BLaER1 treated with 17β-estradiol and CSF1 and Interleukin-3, amounts not matched to agents 10 nM and 100 nM (cell line): ENCODE data around the gene SCUBE3.

Source experiments
- H3K27ac ChIP-seq, 11 experiments: shearing (Covaris generic); formaldehyde crosslinking; 2 replicates each; pipeline ENCODE4 v1.8.1; 2022
- H3K27me3 ChIP-seq, 11 experiments: shearing (Covaris generic); formaldehyde crosslinking; 2 replicates each; pipeline ENCODE4 v1.8.1; 2022
- H3K36me3 ChIP-seq, 11 experiments: shearing (Covaris generic); formaldehyde crosslinking; 2 replicates each; pipeline ENCODE4 v1.8.1; 2022
- H3K4me1 ChIP-seq, 10 experiments: shearing (Covaris generic); formaldehyde crosslinking; 2 replicates each; pipeline ENCODE4 v1.8.1; 2022
- H3K4me2 ChIP-seq, 11 experiments: shearing (Covaris generic); formaldehyde crosslinking; 2 replicates each; pipeline ENCODE4 v1.8.1; 2022
- H3K4me3 ChIP-seq, 10 experiments: shearing (Covaris generic); formaldehyde crosslinking; 2 replicates each; pipeline ENCODE4 v1.8.1; 2022
- H3K9ac ChIP-seq, 11 experiments: shearing (Covaris generic); formaldehyde crosslinking; 2 replicates each; pipeline ENCODE4 v1.8.1; 2022
- H3K9me3 ChIP-seq, 11 experiments: shearing (Covaris generic); formaldehyde crosslinking; replicated peaks in 1 of 11; 2 replicates each; pipeline ENCODE4 v1.8.1; 2022
- H4K20me1 ChIP-seq, 11 experiments: shearing (Covaris generic); formaldehyde crosslinking; 2 replicates each; pipeline ENCODE4 v1.8.1; 2022
- Cebpa-rat ChIP-seq, 11 experiments: shearing (Covaris generic); IDR thresholded peaks; 2 replicates each; pipeline ENCODE4 v1.8.1; 2022

SCUBE3 gene

GRCh38 chr6:35237476-35237875, 23.7 kb downstream of the SCUBE3 start:
- Histone ChIP-seq H3K9ac (no peak overlapping the region), H3K9me3 (peaks cover 7 to 24% (median 21%) of the 10 kb centered on the region in 11 experiments; a peak in 19 of 22 replicates), H3K27me3 (no peaks in the 10 kb centered on the region), H4K20me1 (peaks cover 5 to 43% (median 22%) of the 10 kb centered on the region in 11 experiments; a peak in 14 of 22 replicates), H3K4me1 (peaks cover 28 to 38% (median 31%) of the 10 kb centered on the region in 10 experiments), H3K4me3 (no peak overlapping the region), H3K4me2 (peak overlapping the region in 10 of 11 experiments; percentile 15 to 76 (median 56); a peak in 17 of 22 replicates), H3K36me3 (peaks cover 0 to 43% (median 13%) of the 10 kb centered on the region in 11 experiments; a peak in 10 of 22 replicates), H3K27ac (no peak overlapping the region)
- no peak for TF ChIP-seq Cebpa-rat (IDR thresholded peaks at IDR 0.05)

GRCh38 chr6:35238843-35239289, 25.1 kb downstream of the SCUBE3 start:
- H3K4me2 ChIP-seq = peak overlapping the region; percentile 36 to 76 (median 64)
- H3K4me3 ChIP-seq = no peak overlapping the region
- peak overlapping the region in 6 of 11 experiments; percentile 18 to 66 (median 32); a peak in 8 of 22 replicates for H3K9ac ChIP-seq
- H3K9me3 ChIP-seq = peaks cover 7 to 24% (median 21%) of the 10 kb centered on the region in 11 experiments; a peak in 19 of 22 replicates
- H3K4me1 ChIP-seq = peaks cover 28 to 42% (median 31%) of the 10 kb centered on the region in 10 experiments
- peaks cover 0 to 39% (median 15%) of the 10 kb centered on the region in 11 experiments; a peak in 17 of 22 replicates for H3K36me3 ChIP-seq
- peaks cover 5 to 52% (median 27%) of the 10 kb centered on the region in 11 experiments; a peak in 14 of 22 replicates for H4K20me1 ChIP-seq
- H3K27me3 ChIP-seq = no peaks in the 10 kb centered on the region
- peak overlapping the region in 6 of 11 experiments; percentile 12 to 40 (median 28); a peak in 6 of 22 replicates for H3K27ac ChIP-seq
- no peak for TF ChIP-seq Cebpa-rat (IDR thresholded peaks at IDR 0.05)

DNA sequence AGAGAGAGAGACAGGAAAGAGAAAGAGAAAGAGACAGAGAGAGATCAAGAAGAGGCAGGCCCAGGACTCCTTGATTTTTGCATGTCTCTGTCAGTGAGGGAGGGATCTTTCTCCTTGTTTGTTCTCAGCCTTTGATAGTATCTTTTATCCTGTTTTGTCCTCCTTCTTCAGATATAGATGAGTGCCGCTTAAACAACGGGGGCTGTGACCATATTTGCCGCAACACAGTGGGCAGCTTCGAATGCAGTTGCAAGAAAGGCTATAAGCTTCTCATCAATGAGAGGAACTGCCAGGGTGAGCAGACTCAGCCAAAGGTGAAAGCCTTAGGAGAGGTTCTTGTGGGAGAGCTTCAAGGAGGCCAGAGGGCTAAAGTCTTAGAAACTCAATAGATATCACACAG, 25.8 kb downstream of the SCUBE3 start:
- Histone ChIP-seq H3K9ac (peak overlapping the region in 6 of 11 experiments; percentile 1 to 66 (median 22); a peak in 7 of 22 replicates), H3K9me3 (peaks cover 7 to 22% (median 18%) of the 10 kb centered on the region in 11 experiments; a peak in 19 of 22 replicates), H3K27ac (no peak overlapping the region), H3K27me3 (no peaks in the 10 kb centered on the region), H3K4me3 (no peak overlapping the region), H3K36me3 (peaks cover 6 to 44% (median 20%) of the 10 kb centered on the region in 11 experiments; a peak in 21 of 22 replicates), H3K4me1 (peaks cover 28 to 44% (median 32%) of the 10 kb centered on the region in 10 experiments), H4K20me1 (peaks cover 5 to 56% (median 27%) of the 10 kb centered on the region in 11 experiments; a peak in 14 of 22 replicates), H3K4me2 (peak overlapping the region; percentile 36 to 76 (median 64))
- no peak for TF ChIP-seq Cebpa-rat (IDR thresholded peaks at IDR 0.05)

DNA sequence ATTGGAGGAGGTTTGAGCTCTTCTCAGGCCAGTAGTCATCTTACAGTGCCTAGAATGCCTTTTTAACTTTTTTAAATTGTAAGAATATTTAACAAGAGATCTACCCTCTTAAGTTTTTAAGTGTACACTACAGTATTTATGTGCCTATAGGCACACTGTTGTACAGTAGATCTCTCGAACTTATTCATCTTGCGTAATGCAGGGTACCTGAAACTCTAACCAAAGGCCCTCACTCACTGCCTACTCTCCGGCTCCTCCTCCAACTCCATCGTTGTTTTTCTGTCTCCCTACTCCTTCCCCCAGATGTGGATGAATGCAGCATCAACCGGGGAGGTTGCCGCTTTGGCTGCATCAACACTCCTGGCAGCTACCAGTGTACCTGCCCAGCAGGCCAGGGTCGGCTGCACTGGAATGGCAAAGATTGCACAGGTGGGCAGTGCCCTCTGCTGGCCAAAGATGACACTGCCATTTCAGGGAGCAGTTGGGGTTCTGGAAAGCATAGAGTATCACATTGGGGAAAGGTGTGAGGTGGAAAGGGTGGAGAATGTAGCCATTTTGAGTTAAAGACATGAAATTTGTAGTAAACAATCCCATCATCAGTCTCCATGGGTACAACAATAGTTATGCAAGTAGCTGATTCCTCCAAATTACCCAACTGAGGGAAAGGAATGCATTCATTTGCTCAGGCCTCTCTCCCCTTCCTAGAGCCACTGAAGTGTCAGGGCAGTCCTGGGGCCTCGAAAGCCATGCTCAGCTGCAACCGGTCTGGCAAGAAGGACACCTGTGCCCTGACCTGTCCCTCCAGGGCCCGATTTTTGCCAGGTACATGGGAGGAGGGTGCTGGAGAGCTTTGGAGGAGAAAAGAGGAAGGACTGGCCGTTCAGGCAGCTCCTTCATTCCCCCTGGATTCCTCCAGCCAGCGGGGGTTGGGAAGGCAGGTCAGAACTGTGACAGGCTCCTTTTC, 27.4 kb downstream of the SCUBE3 start:
- Histone ChIP-seq H3K36me3 (peaks cover 7 to 48% (median 27%) of the 10 kb centered on the region in 11 experiments), H3K4me3 (no peak overlapping the region), H3K9me3 (peaks cover 2 to 7% (median 4%) of the 10 kb centered on the region in 11 experiments; a peak in 13 of 22 replicates), H4K20me1 (peaks cover 5 to 58% (median 30%) of the 10 kb centered on the region in 11 experiments; a peak in 14 of 22 replicates), H3K27me3 (no peaks in the 10 kb centered on the region), H3K4me2 (peak overlapping the region in 1 of 11 experiments; percentile 8; a peak in 1 of 22 replicates), H3K4me1 (peaks cover 28 to 47% (median 39%) of the 10 kb centered on the region in 10 experiments), H3K9ac (peak overlapping the region in 2 of 11 experiments; percentile 7 to 35; a peak in 1 of 22 replicates), H3K27ac (no peak overlapping the region)
- 0 out of 22 replicates have a peak, but pooled peaks of 1 of the 11 experiments have one; percentile 13 for TF ChIP-seq Cebpa-rat (IDR thresholded peaks at IDR 0.05)

GRCh38 chr6:35242486-35242885, 28.7 kb downstream of the SCUBE3 start:
- peaks cover 28 to 46% (median 38%) of the 10 kb centered on the region in 10 experiments for H3K4me1 ChIP-seq
- TF ChIP-seq Cebpa-rat (IDR thresholded peaks at IDR 0.05) = no peak
- H3K36me3 ChIP-seq = peaks cover 7 to 49% (median 32%) of the 10 kb centered on the region in 11 experiments
- H3K9me3 ChIP-seq = no peaks in the 10 kb centered on the region
- peaks cover 5 to 58% (median 30%) of the 10 kb centered on the region in 11 experiments; a peak in 14 of 22 replicates for H4K20me1 ChIP-seq
- H3K4me3 ChIP-seq = no peak overlapping the region
- H3K4me2 ChIP-seq = no peak overlapping the region
- no peaks in the 10 kb centered on the region for H3K27me3 ChIP-seq
- no peak overlapping the region; a peak in 1 of 22 replicates for H3K9ac ChIP-seq
- no peak overlapping the region for H3K27ac ChIP-seq

- H3K9me3 ChIP-seq = no peaks in the 10 kb centered on the region
- H4K20me1 ChIP-seq = peaks cover 5 to 61% (median 30%) of the 10 kb centered on the region in 11 experiments; a peak in 14 of 22 replicates
- H3K4me3 ChIP-seq = no peak overlapping the region
- no peaks in the 10 kb centered on the region for H3K27me3 ChIP-seq
- TF ChIP-seq Cebpa-rat (IDR thresholded peaks at IDR 0.05) = no peak
- H3K4me2 ChIP-seq = no peak overlapping the region
- no peak overlapping the region; a peak in 1 of 22 replicates for H3K9ac ChIP-seq
- peaks cover 7 to 49% (median 32%) of the 10 kb centered on the region in 11 experiments for H3K36me3 ChIP-seq
- H3K4me1 ChIP-seq = peaks cover 28 to 46% (median 38%) of the 10 kb centered on the region in 10 experiments
- H3K27ac ChIP-seq = no peak overlapping the region
Observed at GRCh38 chr6:35242906-35243305, 29.1 kb downstream of the SCUBE3 start.

DNA sequence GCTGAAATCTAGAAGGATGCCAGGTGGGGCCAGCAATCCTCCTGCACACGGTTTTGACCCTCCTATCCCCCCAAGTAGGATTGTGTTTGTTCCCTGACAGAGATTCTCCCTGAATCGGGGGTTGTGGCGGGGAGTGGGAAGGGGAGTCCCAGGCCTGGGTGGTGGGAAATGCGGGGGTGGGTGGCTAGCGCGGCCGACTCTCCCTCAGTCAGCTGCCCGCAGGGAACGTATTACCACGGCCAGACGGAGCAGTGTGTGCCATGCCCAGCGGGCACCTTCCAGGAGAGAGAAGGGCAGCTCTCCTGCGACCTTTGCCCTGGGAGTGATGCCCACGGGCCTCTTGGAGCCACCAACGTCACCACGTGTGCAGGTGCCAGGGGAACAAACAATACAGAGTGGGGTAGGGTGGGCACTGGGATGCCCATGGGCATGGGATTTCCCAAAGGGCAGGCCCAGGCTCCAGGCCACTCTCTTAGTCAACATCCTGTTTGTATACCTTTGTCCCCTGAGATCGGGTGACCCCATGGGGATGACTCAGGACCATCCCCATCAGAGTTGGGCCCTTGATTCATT, 29.7 kb downstream of the SCUBE3 start:
- peaks cover 7 to 49% (median 32%) of the 10 kb centered on the region in 11 experiments for H3K36me3 ChIP-seq
- no peak overlapping the region for H3K4me2 ChIP-seq
- H3K27ac ChIP-seq = no peak overlapping the region
- peaks cover 5 to 62% (median 30%) of the 10 kb centered on the region in 11 experiments; a peak in 14 of 22 replicates for H4K20me1 ChIP-seq
- no peaks in the 10 kb centered on the region for H3K27me3 ChIP-seq
- TF ChIP-seq Cebpa-rat (IDR thresholded peaks at IDR 0.05) = no peak
- H3K9me3 ChIP-seq = no peaks in the 10 kb centered on the region
- H3K4me3 ChIP-seq = no peak overlapping the region
- H3K4me1 ChIP-seq = peaks cover 28 to 46% (median 38%) of the 10 kb centered on the region in 10 experiments
- H3K9ac ChIP-seq = no peak overlapping the region

GRCh38 chr6:35244551-35244950, 30.8 kb downstream of the SCUBE3 start:
- Histone ChIP-seq H3K36me3 (peaks cover 7 to 49% (median 32%) of the 10 kb centered on the region in 11 experiments), H3K9me3 (no peaks in the 10 kb centered on the region), H3K27me3 (no peaks in the 10 kb centered on the region), H3K9ac (no peak overlapping the region), H3K4me1 (peaks cover 28 to 46% (median 38%) of the 10 kb centered on the region in 10 experiments), H4K20me1 (peaks cover 3 to 59% (median 29%) of the 10 kb centered on the region in 11 experiments; a peak in 15 of 22 replicates), H3K27ac (no peak overlapping the region), H3K4me2 (peak overlapping the region in 2 of 11 experiments; percentile 4 to 6; a peak in 2 of 22 replicates), H3K4me3 (no peak overlapping the region)
- TF ChIP-seq Cebpa-rat (IDR thresholded peaks at IDR 0.05) = no peak
